Pulmonary artery endothelial cell (primary cell): ENCODE measurements around the gene DOCK4. TPM values are rescaled to one million over a fixed set of nuclear protein-coding genes. Genes with fewer than 3 reads are reported as not detected.

ENCODE experiments used
- DNase-seq: peaks from one replicate; pipeline ENCODE4 v3.0.0-alpha.2; 2011; ENCODE audit warnings: low read depth, low spot score
- total RNA-seq: library from RNA; depleted of rRNA; stranded (reverse); fragments of >200 nt; gene quantifications from 2 replicates; pipeline ENCODE4 v1.2.3, GENCODE V29; 2014

The DOCK4 gene
- total RNA-seq, 1 donor from 2014 or later = 198 TPM

DNA sequence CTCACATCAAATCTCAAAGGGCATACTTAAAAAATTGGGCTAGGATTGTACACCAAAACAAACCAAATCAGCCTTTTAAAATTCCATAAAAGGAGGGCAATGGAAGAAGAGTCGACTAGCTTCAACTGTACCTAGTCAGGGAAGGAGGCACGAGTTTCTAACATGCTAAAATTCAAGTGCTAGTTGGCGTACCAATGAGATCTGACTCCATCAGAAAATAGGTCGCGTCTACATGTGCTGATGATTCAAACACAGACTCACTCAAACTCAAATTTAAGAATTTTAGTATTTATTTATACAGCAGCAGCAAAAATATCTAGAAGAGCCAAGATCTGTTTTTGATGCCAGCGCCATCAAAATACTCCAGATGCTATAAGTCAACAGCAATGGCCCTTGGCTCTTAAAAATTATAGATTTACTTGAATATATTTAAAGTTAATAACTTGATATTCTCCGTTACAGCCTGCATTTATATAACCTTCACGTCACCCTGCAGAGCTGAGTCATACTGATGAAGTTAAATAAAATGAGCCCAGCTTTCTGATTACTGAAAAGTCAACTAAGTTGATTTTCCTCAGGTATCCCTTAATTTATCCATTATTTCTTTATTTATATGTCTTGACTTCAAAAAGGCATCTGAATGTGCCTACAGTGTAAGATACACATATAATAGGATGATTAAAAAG, 341.8 kb downstream of the DOCK4 start:
- DNase-seq = no peak

DNA sequence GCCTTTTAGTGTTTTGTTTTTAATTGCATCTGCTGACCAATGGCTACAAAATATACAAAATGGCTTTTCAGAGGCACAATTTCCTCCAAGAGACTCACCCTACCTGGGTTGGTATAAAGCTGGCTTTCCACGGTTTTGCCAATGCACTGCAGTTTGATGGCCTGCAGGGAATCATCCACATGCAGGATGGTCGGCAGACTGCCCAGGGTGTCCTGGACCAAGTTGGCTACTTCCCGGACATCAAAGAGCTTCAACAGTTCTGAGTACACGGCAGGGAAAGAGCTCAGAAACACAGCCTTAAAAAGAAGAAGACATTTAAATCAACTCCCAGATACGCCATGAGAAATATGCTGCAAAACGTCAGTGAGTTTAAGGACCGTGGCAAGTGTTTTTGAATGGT, 342.9 kb downstream of the DOCK4 start:
- DNase-seq = no peak

DNA sequence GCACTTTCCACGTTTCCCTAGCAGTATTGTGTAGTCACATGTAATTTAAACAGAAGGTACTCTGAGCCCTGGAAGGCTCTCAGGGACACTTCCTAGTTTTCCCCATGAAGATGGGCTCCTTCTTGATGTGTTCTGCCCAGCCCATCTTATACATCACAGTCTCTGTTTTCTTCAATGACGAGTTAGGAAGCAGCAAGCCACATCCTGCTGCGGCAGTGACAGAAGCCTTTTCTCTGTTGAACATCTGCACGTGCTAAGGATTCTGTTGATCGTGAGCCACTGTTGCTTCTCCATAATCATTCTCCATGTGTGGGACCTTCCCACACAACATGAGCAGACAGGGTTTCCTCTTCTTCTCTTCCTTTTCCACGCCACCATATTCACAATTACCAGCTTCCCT, 346.0 kb downstream of the DOCK4 start:
- no peak for DNase-seq

DNA sequence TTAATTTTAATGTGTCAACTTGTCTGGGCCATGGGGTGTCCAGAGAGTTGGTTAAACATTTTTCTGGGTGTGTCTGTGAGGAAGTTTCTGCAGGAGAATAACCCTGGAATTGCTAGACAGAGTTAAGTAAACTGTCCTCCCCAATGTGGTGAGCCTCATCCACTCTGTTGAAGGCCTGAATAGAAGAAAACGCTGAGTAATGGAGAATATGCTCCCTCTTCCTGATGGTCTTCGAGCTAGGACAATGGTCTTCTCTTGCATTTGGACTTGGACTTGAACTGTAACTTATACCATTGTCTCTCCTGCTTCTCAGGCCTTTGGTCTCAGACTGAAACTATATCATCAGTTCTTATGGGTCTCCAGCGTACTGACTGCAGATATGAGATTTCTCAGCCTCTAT, 347.9 kb downstream of the DOCK4 start:
- no peak for DNase-seq

DNA sequence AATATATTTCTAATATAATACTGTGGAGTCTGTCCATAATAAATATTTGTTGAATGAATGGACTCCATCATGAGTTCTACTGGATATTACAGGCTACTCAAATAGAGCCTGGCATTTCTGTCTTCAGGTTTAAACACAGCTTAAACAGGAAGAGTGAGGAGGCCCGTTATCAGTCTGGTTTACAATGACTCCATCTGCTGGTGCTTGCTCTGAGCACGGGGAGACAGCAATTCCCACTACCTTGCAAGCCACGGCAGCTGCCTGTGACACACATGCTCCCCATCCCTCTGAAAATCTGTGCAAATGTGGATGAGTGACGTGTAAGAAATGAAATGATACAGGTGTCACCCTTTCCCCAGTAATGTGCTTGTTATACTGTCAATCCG, 350.4 kb downstream of the DOCK4 start:
- no peak for DNase-seq

DNA sequence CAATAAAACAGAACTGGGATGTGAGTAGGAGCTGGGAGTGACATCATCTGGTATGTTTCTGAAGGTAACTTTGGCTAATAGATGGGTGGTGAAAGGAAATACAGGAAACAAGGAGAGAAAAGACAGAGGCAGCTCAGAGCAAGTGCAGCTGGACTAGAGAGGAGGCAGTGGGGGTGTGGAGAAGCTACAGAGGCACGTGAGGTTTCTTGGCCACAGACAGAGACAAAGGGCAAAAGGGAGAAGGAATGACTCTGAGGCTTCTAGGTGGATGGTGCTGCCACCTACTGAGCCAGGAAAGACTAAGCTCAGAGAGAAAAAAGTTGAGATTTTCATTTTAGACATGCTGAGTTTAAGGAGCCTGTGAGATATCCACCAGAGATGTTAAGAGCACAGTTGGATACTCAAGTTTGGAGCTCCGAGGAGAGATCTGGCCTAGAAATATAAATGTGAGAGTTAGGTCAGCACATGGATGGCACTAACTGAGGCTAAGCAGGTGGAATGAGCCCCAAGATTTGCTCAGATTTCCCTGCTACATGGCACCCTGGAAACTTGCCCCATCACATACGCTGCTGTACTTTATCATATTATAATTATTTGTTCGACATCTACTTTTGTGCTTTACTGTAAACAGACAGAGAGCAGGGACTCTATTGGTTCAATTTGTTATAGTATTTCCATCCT, 350.9 kb downstream of the DOCK4 start:
- DNase-seq = peak; percentile 52

DNA sequence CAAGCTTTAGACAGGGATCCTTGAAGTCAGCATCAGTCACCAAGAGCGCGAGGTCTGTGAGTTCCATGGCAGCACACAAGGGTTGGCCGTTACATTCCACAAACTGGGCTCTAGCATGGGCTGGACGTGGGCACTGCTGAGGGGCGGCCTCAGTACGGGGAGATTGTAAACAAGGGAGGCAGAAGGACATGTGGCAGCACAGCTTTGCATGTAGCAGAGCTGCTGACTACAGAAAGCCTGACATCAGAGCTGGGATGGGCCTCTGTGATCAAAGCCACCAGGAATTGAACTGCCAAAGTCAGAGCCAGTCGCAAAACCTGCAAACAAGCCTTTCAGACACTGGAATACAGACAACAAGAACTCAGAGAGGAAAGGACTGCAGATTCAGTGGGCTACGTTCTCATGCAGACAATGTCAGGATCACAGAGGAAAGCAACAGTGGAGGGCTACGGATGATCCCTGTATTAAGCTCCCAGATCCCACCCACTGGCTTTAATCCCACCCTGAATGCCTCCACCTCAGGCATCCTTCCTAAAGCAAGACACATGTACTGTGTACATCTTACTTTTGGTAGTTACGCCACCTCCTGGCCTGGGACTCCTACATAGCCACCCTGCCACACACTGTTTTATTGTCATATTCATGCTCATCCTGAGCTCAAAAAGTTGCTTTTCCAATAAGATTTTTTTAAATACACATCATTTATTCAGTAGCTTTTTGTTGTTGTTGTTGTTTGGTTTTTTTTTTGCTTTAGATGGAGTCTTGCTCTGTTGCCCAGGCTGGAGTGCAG, 352.8 kb downstream of the DOCK4 start:
- no peak for DNase-seq

DNA sequence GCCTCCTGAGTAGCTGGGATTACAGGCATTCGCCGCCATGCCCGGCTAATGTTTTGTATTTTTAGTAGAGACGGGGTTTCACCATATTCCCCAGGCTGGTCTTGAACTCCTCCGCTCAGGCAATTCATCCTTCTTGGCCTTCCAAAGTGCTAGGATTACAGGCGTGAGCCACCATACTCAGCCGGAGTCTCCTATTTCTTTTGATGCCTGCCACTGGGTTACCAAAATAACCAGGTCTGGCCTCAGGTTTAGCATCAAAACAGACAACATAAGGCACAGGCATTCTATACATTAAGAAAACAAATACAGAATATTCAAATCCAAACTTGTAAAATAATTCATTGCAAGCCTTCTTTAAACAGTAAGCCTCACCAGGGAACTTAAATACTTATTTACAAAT, 354.1 kb downstream of the DOCK4 start:
- no peak for DNase-seq

DNA sequence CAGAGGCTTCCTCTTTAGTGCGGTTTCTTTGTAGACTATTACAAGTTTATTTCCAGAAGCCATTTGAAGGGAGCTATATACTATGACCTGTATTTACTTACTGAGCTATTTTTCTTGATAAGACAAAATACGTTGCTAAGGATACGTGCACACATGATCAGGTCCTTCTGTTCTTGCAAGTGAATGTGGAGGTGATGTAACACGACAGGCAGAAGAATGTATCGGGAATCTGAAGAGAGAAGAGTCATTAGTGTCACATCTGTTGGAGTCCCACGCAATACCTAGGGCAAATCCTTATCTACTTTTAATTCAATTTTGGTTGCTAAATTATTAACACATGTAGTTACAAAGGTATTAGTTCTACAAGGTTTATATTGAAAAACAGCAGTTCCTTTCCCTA, 359.3 kb downstream of the DOCK4 start:
- no peak for DNase-seq

DNA sequence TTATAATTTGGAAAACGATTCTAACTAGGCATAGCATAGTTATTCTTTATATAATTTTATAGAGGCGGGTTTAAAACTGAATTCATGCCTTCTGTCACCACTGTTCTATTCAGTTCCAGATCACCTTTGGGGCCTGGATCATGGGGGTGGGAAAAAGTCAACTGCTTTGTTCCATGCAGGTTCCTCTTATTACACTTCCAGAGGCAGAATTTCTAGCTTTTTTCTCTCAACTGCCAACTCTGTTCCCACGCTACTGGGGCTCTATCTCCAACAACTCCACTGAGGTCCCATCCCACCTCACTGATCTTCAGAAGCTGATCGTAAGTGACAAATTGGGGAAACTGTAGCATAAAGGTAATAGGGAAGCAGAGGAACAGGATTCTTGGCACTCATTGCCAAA, 360.3 kb downstream of the DOCK4 start:
- DNase-seq = no peak

DNA sequence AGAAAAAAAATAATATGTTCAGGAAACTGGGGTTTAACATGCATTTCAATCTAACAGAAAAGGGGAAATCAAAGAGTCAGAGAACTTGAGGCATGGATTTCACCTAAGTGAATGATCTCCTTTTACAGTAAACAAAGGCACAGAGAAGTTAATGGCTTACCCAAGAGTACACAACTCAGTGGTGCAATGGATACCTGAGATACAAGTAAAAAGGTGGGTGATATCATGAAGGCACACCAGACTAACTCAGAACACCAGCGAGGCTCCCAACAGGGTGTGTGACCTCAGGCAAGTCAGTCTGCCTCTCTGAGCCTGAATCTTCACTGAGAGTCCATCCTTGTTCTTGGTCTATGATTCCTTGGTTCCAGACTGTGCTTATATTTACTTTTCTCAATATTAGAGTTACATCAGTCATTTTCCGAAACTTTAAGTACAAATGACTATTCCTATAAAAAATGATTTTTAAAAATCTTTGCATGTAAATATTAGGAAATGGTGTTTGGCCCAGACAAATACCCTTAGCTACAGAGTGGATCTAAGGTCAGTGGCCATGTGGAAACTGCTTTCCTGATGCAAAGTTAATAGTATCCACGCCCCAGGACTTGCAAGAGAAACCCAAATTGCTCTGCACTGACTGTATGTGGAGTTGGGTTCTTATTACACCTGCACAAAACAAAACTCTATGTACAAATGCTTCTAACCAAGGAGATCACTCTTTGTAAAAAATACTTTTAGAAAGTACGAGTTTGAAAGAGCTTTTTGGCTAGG, 361.1 kb downstream of the DOCK4 start:
- DNase-seq = no peak

DNA sequence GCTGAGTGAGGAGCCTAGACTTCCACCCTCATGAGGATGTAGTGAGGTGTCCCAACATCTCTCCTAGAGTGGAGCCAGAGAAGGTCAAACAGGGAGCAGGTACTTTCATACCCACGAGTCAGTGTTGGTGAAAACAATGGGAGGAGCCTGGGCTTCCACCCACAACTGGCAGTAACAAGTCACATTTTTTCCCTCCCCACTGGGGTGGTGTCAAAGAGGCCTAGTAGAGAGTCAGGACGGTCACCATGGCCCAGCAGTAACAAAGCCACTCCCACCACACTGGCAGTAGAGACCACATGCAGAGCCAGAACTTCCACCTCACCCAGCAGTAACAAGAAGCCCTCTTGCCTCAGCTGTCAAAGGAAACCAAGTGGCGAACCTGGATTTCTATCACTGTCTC, 363.7 kb downstream of the DOCK4 start:
- DNase-seq = no peak

DNA sequence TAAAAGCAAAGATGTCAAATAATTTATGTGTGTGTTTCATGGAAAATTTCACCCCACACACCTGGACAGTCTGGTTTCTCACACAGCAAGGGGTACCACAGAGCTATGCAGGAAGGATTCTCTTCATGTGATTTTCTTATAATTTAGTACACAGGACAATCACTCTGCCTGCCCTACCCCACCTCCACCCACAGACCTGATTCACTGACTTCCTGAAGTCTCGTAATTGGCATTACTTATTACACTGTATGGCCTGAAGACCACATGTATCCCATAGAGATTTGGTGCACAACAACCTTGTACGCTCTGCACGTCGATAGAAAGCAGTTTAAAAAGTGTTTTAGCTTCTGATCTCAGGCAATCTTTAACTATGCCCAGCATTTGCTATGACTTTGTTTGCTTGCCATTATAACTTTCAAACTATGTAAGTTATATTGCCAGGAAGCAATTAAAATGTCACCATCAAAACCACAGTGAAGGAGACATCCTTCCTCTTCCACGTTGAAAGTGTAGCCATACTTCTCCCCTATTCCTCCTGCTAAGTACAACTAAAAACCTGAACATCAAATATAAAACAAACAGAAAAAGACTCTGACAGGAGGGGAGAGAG, 364.5 kb downstream of the DOCK4 start:
- DNase-seq = no peak

DNA sequence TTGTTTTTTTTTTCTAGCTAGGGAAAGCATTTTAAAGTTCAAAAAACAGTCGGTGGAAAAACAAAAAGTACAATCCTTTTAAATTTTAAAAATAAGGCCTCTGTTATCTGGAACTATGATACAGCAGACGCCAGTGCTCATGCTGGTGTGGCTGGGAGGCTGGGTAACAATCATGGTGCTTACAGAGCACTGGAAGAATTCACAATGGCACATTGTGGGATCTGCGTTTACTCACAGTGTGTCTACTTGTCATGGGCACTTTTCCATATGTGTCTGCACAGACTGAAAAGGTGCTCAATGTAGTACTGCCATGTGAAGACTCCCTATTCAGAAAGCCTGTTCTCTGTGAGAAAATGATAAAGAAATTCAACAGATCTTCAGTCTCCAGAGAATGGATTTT, 365.7 kb downstream of the DOCK4 start:
- no peak for DNase-seq

DNA sequence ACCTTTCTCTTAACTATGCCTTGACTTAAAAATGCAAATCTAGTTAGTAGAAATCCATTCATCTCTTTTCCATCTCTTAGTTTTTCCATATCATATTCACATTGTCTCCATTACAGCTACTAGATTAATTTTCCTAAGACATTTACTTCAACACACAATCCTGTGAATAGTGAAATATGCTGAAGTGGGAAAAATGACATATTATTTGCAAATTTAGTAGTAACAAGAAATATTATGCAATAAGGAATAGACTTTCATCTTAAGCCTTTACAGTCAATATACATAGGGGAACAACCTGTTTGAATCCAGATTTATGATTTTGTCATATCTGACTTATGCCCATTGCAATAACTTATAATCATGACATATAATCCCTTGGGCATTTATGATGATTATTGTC, 366.9 kb downstream of the DOCK4 start:
- DNase-seq = no peak

DNA sequence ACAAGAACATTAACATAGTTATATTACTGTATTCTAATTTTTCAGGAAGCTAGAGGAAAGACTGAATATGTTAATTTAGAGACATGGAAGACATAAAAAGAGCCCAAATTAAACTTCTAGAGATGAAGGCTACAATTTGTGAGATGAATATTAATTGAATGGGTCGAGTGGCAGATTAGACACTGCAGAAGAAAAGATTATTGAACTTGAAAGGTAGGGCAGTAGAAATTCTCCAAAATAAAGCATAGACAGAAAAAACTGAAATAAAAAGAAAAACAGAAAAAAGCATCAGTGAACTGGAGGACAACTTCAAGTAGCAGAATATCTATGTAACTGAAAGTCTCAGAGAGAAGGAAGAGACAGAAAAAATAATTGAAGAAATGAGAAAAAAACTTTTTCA, 369.6 kb downstream of the DOCK4 start:
- DNase-seq = no peak

DNA sequence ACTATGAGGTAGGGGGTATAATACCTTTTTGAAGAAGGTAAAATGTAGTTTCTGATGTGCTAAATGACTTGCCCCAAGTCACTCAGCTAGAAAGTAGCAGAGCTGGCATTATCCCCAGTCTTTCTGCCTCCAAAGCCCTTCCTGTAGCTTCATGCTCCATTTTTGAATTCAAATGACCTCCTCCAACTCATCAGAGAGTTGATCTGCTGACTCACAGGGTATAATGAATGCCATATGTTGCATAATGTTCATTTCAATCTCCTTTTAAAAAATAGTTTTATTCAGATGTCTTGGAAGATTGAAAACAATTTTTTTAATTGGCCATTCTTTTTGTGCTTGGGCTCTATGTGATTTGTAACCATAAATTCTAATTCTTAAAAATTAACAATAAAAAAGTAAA, 371.1 kb downstream of the DOCK4 start:
- peak; percentile 43 for DNase-seq

DNA sequence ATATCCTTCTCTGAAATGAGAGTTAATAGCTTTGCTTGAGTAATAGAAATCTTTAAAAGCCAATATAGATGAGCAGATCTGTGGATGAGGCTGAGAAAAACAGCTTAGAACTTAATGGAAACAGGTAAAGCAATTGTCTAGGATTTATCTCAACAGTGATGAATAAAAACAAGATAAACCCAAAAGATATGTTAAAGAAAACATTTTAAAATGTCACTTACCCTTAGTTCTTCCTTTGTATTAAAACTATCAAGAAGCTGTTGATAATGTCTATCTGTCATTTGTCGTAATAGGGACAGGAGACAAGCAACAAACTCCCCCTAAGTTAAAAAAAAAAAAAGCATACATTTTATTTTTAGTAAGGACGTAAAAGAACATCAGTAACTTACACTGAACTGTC, 371.8 kb downstream of the DOCK4 start:
- DNase-seq = no peak

DNA sequence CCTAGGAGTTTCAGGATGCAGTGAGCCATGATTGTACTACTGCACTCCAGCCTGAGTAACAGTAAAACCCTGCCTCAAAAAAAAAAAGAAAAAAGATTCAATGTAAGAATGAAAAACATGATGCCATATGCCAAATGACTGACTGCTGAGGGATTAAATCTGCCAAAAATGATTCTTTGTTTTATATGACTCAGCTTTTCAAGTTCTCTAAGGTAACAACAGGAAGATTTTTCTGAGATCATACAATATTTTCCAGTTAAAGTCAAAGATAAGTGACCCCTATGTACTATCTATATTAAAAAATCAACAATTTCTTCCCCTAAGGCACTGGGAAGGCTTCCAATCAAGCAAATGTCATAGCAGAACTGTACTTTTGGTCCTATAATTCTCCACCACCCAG, 372.7 kb downstream of the DOCK4 start:
- DNase-seq = peak; percentile 71

DNA sequence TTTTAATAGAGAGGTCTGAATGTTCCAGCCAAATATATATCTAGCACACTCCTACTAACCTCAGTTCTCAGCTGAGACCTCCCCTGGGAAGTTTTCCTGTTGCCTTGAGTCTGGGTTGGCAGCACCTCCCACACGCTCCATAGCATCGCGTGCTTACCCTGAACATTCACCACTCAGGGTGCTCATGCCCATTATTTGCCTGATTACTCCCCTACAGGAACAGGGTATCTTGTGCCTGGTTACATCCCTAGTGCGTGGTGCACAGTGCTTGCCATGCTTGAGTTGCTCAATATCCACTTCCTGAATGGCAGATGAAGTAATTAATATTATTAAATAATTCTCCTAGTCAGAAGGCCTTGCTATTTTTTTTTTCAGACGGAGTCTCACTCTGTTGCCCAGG, 374.0 kb downstream of the DOCK4 start:
- no peak for DNase-seq

DNA sequence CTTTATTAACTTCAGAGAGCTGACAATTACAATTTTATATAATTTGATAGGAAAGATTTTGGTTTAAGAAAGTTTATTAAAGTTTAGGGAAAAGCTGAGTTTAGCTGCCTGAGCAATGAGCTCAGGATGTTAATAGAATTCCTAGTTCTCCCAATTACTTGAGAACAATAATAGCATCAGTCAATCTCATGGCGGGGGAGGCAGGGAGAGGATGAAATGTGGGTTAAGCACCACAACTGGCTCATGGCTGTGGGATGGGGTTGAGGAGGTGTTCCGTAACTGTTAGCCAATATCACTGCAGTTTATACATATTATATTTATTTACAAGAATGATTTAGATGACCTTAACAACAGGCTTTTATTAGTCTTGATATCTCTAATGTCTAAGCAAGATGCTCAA, 377.0 kb downstream of the DOCK4 start:
- no peak for DNase-seq
